ENCODE results near the gene MYH11.

DNA sequence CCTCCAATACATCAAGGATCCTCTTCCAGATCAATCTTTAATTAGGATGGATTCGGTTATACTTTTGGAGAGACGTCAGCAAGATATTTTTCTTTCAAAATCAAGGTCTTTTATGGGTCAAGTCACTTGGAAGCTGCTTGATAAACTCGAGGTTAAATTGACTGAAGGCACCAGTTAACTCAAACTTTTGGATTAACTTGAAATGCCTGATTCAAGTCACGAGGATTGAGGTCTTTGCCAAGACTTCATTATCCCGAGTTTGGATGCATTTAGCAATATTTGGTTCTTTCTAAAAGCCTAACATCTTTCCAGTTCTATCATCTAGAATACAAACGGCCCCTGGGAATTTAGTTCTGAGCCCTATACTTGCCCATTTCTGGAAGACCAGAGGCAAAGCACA lies 82.9 kb downstream of the MYH11 start:
- TF ChIP-seq POLR2AphosphoS5 (IDR thresholded peaks at IDR 0.05; ENCODE audit: borderline replicate concordance, low read depth, low read length): no peak
- no peak for TF ChIP-seq EZH2 (IDR thresholded peaks at IDR 0.05)
- TF ChIP-seq FOXP2 (optimal IDR thresholded peaks at IDR 0.05; ENCODE audit: control extremely low read depth, extremely low read length, insufficient read depth): no peak
